GM18909 (cell line): ENCODE data around the gene SNAPC4.
"Not testable (repeated sequence)": the region's sequence is repeated elsewhere in the genome, so short reads cannot be mapped to it uniquely, and the experiment has no call there.

Experiments used
- ATAC-seq: cut with Tn5 transposase; IDR thresholded peaks from one replicate; pipeline ENCODE4 v1.9.1; 2021; ENCODE audit warnings: mild to moderate bottlenecking; ENCODE audit not compliant: unreplicated experiment, poor library complexity

Gene SNAPC4

DNA sequence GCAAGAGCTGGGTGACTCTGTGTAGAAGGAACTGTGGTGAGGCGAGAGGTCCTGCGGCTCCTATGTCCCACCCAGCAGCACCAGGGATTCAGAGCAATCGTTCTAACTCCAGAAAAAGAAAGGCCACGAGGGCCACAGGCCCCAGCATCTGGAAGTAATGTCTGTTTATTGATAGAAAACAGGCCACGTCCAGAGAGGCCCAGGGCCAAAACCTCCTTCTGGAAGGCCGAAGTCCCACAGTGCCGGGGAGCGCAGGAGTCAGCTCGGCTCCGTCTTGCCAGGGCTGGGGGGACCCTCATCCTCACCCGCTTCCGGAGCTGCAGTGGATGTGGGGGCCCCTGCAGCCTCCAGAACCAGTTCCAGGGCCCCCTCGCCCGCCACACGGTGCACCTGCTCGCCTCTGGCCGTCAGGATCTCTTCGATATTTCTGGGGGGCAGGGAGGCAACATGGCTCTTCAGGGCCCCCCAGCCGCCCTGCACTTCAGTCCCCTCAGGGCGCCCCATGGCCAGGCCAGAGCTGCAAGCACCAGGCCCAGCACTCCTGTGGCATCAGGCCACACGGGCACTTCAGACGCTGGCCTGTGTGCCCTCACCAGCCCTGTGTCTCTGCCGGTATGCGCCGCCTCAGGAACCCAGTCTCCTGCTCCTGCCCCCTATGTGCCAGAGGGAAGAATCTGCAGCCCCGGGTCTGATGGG, 38.1 kb downstream of the SNAPC4 start:
- no peak for ATAC-seq

DNA sequence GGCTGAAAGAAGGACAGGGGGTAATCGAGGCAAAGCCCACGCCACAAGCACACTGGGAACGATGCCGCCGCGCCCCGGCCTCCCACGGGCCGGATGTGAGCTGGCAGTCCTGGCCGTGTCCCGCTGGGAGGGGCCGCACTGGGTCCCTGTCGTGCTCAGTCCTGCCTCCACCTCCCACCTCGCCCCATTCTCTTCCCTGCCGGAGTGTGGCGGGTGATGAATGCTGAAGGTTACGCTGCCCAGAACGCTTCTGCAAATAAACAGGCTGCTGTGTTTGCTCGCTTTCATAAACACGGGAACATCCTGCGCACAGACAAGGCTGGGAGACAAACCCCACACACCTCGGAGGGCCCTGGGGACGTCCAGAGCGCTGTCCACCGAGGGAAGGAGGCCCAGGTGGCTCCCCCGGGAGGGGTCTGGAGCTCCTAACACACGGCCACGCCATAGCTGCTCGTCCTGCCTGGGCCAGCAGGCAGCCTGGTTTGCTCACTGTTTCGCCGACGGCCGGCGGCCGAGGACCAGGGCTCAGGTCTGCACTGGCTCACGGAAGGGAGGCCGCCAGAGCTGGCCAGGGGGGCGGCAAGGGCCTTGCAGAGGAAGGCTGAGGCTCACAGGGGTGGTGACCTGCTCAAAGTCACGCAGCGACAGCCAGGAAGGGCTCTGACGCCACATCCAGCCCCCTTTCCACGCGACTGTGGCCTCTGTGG, 38.8 kb downstream of the SNAPC4 start:
- no peak for ATAC-seq

DNA sequence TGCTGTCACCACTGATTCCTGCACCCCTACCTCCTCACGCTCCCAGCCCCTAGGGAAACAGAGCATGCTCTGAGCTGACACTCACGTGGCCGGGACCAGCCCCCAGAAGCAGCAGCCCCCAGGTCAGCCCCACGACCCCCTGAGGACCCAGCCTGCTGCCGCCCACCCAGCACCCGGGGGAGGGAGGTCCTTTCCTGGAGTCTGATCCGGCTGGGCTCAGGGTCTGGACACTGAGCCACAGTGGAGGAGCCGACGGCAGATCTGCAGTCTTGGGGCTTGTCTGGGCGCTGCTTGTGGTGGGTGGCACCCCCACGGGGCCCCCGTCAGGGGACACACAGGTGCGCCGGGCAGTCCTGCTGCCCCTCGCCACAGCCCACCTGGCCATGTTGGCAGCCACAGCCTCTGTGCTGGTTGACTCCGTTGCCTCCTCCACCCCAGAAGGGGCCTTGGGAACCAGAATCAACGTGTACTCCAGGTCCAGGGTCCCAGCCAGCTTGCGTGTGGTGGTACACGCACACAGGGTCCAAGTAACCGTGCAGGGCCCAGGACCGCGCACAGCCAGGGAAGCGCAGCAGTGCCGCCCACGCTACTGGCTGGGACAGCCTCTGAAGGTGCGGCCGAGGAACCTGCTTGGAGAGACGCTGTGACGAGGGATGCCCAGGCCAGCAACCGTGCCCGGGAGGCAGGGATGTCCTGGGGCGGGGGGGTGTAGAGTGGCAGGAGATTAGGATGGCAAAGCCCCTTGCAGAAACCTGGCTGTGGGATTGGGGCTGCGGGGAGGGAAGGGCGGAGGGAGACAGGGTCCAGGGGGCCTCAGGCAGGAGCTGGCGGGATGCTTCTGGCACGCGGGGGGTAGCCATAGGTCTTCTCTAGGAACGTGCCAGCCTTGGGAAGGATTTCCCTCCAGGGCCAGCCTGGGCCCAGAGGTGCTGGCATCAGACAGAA, 39.9 kb downstream of the SNAPC4 start:
- ATAC-seq = no peak

DNA sequence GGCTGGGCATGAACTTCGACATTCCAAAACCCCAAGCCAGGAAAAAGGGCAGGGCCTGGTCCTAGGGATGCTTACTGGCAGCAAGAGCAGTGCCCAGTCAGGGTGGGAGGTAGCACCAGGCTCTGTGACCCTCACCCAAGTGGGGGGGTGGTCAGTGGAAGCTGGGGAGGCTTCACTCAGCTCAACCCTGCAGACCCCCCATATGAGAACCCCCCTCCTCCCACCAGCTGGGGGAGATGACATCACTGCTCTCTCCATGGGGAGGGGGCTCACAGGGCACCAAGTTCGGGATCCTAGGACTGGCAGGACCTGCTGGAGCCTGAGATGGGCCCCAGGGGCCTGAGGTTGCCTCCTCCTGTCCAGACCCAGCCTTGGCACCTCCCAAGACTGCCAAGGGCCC, 41.1 kb downstream of the SNAPC4 start:
- ATAC-seq = no peak

DNA sequence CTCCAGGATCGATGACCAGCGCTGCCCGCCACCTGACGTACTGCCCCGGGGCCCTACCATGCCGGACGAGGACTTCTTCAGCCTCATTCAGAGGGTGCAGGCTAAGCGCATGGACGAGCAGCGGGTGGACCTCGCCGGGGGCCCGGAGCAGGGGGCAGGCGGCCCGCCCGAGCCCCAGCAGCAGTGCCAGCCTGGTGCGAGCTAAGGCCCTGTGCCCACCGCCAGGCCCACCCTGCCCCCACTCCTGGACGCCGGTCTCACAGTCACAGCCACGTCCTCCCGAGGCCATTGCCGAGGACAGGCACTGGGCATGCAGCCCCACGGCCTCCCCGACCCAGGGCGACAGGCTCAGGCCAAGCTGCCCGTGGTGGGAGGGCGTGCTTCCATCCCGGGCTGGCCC, 42.0 kb downstream of the SNAPC4 start:
- ATAC-seq = no peak

DNA sequence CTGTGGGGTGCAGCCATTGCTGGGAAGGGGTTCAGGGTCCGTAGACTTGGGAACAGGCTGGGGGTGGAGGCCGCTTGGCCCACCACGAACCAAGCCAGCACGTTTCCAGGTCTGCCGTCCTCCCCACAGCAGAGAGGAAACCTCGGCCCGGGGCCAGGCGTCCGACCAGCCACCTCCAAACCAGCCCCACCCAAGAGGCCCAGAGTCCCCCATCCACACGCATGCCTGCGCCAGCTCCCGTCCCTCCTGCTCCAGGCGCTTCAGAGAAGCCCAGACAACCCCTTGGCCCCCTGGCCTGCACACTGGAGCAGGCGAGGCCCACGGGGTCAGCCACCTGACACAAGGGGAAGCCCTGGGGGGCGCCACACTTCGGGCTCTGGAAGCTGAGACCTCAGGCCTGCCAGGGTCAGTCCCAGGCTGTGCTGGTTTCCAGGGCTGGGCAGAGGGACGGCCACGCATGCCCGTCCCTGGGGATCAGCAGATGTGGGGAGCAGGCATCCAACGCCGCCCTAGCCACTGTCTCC, 42.7 kb downstream of the SNAPC4 start:
- no peak for ATAC-seq

DNA sequence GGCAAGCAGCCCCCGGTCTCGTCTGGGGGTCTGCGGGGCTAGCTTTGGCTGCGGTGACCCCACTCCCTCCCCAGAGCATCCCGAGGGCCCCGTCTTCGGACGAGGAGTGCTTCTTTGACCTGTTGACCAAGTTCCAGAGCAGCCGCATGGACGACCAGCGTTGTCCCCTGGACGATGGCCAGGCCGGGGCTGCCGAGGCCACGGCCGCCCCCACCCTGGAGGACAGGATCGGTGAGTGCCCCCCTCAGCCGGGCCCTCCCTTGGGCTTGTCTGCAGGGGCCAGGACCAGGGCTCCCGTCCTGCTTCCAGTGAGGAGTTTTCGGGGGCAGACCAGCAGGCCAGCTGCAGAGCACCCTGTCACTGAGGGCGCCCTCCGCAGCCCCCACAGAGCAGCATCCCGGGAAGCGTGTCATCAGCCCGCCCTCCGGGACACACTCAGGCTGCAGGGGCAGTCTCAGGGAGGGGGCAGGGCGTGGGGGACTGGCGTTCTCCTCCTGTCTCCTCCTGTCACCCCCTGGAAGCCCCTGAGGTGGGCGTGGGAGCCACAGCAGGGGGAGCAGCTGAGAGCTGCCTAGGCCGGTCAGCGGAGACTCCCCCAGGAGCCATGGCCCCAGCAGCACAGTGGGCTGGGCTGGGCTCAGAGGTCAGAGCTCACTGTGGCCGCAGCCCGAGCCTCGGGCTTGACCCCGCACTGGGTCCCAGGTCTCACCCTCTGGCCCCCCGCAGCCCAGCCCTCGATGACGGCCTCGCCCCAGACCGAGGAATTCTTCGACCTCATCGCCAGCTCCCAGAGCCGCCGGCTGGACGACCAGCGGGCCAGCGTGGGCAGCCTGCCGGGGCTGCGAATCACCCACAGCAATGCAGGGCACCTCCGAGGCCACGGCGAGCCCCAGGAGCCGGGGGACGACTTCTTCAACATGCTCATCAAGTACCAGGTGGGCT, 44.1 kb downstream of the SNAPC4 start:
- ATAC-seq = no peak

DNA sequence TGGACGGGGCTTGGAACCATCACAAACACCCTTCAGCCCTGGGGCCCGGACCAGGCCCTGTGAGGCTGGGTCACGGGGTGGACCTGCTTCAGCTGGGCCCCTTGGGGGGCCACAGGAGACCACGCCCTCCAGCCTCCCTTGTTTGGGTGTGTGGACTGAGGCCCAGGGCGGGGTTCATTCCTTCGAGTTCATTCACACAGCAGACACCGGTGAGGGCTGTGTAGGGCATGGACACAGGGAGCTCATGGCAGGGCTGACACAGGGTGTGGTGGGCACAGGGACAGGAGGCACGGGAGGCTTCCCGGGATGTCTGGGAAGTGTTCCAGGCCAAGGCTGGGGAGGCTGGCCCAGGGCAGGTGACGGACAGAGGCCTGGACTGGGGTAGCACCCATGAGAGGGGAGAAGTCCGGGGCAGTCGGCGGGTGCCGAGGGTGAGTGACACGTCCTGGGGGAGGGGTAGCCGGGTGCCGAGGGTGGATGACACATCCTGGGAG, 45.3 kb downstream of the SNAPC4 start:
- no peak for ATAC-seq

DNA sequence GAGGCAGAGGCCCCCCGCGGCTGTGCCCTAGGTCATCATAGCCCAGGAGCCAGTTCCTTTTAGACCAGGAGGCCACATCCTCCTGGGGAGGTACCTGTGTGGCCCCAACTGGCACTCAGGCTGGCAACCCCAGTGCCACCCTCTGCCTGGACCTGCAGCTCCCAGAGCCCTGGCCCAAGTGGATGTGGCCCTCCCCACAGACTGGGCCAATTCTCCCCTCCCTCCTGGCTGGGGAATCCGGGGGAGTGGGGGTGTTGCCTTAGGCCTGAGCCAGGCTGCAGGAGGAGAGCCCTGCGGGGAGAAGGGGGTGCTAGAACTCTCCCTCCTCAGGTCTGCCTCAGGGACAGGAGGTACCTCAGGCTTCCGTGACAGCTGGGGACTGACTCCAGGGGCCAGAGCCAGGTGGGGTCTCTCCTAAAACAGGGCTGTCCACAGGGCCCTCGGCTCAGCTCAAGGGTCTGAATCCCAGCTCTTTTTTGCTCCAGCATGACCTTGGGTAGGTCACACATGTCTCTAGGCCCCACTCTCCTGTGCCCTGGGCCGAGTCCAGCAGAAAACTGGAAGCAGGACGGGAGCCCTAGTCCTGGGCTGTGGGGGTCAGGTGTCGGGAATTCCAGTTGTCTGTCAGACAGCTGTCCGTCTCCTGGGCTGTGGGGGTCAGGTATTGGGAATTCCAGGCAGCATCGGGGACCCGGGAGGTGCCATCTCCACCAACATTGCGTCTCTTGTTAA, 46.0 kb downstream of the SNAPC4 start:
- ATAC-seq = no peak

DNA sequence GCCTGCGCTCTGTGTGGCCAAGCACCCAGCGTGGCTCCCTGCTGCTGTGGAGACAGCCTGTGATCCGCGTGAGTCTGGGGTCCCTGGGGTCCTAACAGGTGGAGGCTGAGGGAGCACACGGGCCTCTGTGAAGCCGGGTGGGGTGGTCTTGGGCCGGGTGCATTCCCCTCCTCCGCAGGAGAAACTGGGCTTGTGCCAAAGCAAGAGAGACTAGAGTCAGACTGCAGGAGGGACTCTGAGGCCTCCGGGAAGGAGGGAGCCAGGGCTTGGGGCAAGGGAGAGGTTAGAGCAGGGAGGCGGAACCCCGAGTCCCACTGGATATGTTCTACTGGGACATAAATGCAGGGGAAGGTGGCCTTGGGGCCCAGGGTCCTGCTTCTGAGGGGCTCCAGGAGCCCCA, 46.9 kb downstream of the SNAPC4 start:
- no peak for ATAC-seq

DNA sequence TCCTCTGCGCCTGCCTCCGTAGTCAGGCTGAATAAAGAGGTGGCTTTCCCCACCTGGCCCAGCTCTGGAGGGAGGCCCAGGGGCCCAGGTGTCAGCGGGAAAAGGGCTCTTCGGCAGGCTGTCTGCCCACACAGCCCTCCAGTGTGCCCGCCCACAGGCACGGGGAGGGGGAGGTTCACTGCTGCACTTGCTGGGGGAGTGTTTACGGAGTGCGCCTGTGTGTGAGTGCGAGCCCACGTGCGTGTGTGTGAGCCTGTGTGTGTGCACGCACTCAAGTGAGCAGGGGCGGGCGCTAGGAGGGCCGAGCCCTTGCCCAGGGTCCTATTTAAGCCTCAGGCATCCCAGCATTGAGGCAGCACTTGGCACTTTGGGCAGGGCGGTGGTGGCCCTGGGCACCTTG, 47.3 kb downstream of the SNAPC4 start:
- no peak for ATAC-seq

DNA sequence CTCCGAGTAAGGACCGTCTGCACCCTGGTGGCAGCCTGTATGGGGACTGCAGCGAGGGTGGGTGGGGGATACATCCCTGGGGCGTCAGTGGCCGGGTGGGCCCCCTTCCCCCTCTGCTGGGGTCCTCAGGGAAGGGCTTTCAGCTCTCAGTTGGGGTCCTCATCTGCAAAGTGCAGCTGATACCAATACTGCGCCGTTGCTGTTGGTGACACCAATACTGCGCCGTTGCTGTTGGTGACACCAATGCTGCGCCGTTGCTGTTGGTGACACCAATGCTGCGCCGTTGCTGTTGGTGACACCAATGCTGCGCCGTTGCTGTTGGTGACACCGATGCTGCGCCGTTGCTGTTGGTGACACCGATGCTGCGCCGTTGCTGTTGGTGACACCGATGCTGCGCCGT, 48.1 kb downstream of the SNAPC4 start:
- not testable (repeated sequence) for ATAC-seq

DNA sequence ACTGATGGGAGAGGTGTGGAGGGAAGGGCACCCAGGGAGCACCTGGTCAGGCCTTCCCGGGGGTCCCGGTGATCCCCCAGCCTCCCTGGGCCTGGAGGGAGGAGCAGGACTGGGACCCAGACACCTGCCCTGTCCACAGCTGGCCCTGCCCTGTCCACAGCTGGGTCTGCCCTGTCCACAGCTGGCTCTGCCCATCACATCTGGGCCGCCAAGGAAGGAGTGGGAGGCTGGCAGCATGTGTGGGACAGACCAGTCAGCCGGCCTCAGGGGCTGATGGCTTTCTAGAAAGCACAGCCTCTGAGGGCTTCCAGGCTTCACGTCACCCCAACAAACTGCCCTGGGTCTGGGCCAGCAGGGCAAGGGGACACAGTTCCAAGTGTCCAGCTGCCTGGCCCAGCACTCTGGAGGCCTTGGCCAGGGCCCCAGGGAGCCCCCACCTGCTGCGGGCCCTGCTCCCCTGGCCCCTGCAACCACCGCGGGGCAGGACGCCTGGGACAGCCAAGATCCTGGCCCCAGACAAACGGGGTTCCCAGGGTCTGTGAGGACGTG, 48.6 kb downstream of the SNAPC4 start:
- ATAC-seq = no peak
